SK-N-MC (cell line): ENCODE data around the gene MYORG.

Source experiments
- DNase-seq: peaks from one replicate; pipeline ENCODE4 v3.0.0-alpha.2; 2011; ENCODE audit warnings: low read depth, low spot score
- H3K27ac ChIP-seq: fragments of 200-600 bp; sonication (generic); 2 replicates; pipeline ENCODE4 v1.5.1; 2016; ENCODE audit warnings: mixed run types
- H3K36me3 ChIP-seq: fragments of 200-600 bp; sonication (generic); 2 replicates; pipeline ENCODE4 v1.6.1; 2017; ENCODE audit warnings: antibody characterized with exemption, low read length, mixed read lengths; ENCODE audit not compliant: insufficient read depth
- H3K4me3 ChIP-seq: fragments of 200-600 bp; sonication (generic); 2 replicates; pipeline ENCODE4 v1.5.1; 2016
- H3K9ac ChIP-seq: fragments of 200-600 bp; sonication (generic); 2 replicates; pipeline ENCODE4 v1.8.0; 2017; ENCODE audit warnings: mixed run types, mixed read lengths; ENCODE audit not compliant: insufficient read length
- H3K9me3 ChIP-seq: fragments of 200-600 bp; sonication (generic); 2 replicates; pipeline ENCODE4 v1.6.1; 2017; ENCODE audit warnings: low read depth, mild to moderate bottlenecking, antibody characterized with exemption, low read length, moderate library complexity, mixed read lengths
- EZH2 ChIP-seq: fragments of 200-600 bp; sonication (generic); IDR thresholded peaks from one replicate; pipeline ENCODE4 v1.6.1; 2017; ENCODE audit warnings: antibody characterized with exemption
- FOXP2 ChIP-seq: optimal IDR thresholded peaks from 2 replicates; pipeline ENCODE3; 2011; ENCODE audit warnings: mild to moderate bottlenecking, moderate library complexity; ENCODE audit not compliant: insufficient read depth; ENCODE audit errors: extremely low read length, control extremely low read depth
- POLR2AphosphoS5 ChIP-seq: IDR thresholded peaks from 2 replicates; pipeline ENCODE4 v1.6.1; 2012; ENCODE audit warnings: mild to moderate bottlenecking, low read depth, low read length, borderline replicate concordance

MYORG gene

GRCh38 chr9:34376596-34377403 is at the start of gene MYORG:
Gene MYORG (minus strand): TSS chr9:34376898. CDS start chr9:34372943, 3,955 bp downstream.
- H3K4me3 ChIP-seq: peak within 1 kb of the TSS; percentile 86
- no peak for DNase-seq
- peak within 1 kb of the TSS; percentile 40 for H3K9ac ChIP-seq
- H3K27ac ChIP-seq: no peak within 1 kb of the TSS
- no peaks in the 10 kb centered on the region for H3K36me3 ChIP-seq
- TF ChIP-seq FOXP2 (peak; percentile 37), EZH2 (no peak), POLR2AphosphoS5 (peak; percentile 63)
- no peaks in the 10 kb centered on the region for H3K9me3 ChIP-seq

DNA sequence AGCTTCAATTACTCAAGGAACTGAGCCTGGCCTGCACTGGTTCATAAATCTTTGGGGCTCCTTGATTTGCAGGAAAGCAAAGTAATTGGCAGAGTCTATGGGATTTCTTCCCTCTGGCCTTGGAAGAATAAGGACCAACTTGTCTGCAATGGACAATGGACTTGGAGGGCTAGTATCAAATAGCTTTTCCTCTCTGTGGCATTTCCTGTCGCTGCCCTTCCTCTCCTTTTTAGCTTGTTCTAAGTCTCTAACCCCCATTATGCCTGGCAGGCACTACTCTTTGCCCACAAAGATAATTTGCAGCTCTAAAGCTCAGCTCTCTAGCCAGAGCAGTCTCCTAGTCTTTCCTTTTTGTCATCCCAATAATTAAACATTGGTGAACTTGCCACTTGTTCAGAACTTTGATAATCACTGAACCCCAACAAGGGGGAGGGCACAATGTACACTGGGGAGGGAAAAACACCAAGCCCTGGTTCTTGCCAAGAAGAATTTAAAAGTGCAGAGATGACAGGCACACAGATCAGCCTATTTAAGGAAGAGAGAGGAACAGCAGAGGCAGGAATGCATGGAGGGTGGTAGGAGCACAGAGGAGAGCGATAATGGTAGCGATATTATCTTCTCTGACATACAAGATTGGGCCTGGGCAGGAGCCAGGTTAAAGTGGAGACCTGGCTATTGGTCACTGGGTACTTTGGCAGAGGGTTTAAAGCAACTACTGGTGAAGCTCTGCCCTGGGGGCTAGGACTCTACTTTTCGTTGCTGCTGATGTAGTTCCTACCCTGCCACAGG is 43.2 kb upstream of the MYORG start:
- TF ChIP-seq EZH2 (no peak), POLR2AphosphoS5 (no peak), FOXP2 (no peak)
- Histone ChIP-seq H3K9ac (no peak overlapping the region), H3K36me3 (no peaks in the 10 kb centered on the region), H3K27ac (no peak overlapping the region), H3K9me3 (no peaks in the 10 kb centered on the region), H3K4me3 (no peak overlapping the region)
- no peak for DNase-seq

- no peaks in the 10 kb centered on the region for H3K36me3 ChIP-seq
- TF ChIP-seq FOXP2: no peak
- no peak for TF ChIP-seq EZH2
- no peak for TF ChIP-seq POLR2AphosphoS5
- no peak overlapping the region for H3K27ac ChIP-seq
Observed at GRCh38 chr9:34417734-34418133, 41.0 kb upstream of the MYORG start.

DNA sequence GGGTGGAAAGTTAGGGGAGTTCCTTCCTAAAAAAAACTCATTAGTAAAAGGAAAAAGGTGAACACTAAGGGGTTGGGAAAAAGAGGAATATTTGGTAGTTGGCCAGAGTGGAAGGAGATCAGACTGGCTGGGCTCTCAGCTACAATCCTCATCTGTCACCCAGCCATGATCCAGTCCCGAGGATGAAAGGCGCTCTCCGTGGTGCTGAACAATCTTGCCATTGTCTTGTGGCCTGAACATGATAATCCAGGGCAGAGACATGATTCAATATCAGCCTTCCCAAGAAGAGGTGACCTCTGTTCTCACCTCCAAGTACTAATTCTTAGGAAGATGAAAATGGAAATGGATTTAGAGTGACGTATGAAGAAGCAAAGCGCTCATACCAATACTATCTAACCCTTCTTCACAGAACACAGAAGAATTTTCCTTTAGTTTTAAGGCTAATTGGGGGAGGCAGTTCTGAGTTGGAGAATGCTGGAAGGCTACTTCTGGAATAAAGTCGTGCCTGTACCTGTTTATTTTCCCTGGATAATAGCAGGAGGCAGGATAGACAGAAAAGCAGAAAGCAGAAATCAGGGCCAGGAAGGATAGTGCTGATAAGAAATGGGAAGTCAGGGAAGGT is 36.6 kb upstream of the MYORG start:
- TF ChIP-seq EZH2 (no peak), FOXP2 (no peak), POLR2AphosphoS5 (no peak)
- no peak overlapping the region for H3K4me3 ChIP-seq
- no peaks in the 10 kb centered on the region for H3K9me3 ChIP-seq
- H3K9ac ChIP-seq: no peak overlapping the region
- no peak overlapping the region for H3K27ac ChIP-seq
- DNase-seq: no peak
- H3K36me3 ChIP-seq: no peaks in the 10 kb centered on the region

More at GRCh38 chr9:34417734-34418133, 41.0 kb upstream of the MYORG start:
- H3K4me3 ChIP-seq: no peak overlapping the region
- H3K9ac ChIP-seq: no peak overlapping the region
- DNase-seq: no peak
- H3K9me3 ChIP-seq: no peaks in the 10 kb centered on the region

DNA sequence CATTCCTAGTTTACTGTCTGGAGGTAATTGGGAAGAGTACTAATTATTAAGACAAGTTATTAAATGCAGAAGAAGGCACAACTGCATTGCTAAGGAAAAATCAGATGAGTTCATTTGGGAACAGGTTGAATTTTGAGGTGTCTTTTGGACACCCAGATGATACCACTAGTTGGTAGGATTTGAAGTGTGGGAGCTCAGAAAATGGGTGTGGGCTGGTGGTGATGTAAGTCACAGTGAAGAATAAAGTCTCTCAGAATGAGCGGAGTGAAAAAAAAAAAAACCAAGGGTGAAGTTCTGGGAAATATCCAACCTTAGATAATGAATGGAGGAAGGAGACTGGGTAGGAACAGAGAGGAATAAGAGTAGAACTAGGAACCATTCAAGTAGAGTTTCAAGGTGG is 35.6 kb upstream of the MYORG start:
- Histone ChIP-seq H3K4me3 (no peak overlapping the region), H3K36me3 (no peaks in the 10 kb centered on the region), H3K9ac (no peak overlapping the region), H3K27ac (no peak overlapping the region), H3K9me3 (no peaks in the 10 kb centered on the region)
- TF ChIP-seq FOXP2 (no peak), EZH2 (no peak), POLR2AphosphoS5 (no peak)
- DNase-seq: no peak

DNA sequence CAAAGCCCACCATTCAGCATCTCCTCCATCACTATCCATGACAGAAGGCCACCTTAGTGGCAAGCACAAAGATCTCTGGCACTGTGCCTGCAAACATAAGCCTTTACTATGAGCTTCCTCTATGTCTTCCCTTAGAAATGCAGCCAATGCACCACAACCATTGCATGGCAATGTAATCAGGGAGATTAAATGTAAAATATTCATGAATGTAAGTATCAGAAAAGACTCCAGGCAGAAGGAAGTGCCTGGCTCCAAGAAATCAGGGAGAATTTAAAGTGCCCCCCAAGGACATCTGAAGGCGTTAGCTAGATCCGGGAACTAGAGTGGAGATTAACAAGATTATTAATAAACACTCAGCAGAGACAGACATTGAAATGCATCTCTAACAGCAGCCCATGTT is 32.5 kb upstream of the MYORG start:
- Histone ChIP-seq H3K9ac (no peak overlapping the region), H3K36me3 (no peaks in the 10 kb centered on the region), H3K4me3 (no peak overlapping the region), H3K27ac (no peak overlapping the region), H3K9me3 (no peaks in the 10 kb centered on the region)
- TF ChIP-seq FOXP2 (no peak), EZH2 (no peak), POLR2AphosphoS5 (no peak)
- no peak for DNase-seq

DNA sequence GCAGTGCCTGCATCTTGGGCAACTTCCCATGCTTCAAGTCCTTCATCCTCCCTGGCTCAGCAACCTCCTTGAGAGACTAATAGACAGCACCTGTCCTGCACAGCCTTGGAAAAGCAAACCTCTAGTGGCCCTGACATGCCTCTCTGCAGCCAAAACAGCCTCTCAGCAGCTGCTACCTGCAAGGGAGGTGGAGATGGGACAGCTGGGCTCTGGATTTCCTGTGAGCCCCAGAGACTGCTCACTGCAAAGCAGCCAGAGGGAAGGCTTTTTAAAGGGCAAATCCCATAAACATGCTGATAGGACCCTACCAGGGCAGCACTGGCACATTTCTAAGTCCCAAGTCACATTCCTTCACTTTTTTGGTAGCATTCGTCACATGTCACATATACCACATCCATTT is 31.5 kb upstream of the MYORG start:
- no peak for TF ChIP-seq EZH2
- no peak for TF ChIP-seq POLR2AphosphoS5
- no peak for TF ChIP-seq FOXP2
- Histone ChIP-seq H3K4me3 (no peak overlapping the region), H3K36me3 (peaks cover 3% of the 10 kb centered on the region; the same call in 1 of the 2 replicates), H3K9ac (no peak overlapping the region), H3K9me3 (no peaks in the 10 kb centered on the region), H3K27ac (no peak overlapping the region)
- DNase-seq: no peak

DNA sequence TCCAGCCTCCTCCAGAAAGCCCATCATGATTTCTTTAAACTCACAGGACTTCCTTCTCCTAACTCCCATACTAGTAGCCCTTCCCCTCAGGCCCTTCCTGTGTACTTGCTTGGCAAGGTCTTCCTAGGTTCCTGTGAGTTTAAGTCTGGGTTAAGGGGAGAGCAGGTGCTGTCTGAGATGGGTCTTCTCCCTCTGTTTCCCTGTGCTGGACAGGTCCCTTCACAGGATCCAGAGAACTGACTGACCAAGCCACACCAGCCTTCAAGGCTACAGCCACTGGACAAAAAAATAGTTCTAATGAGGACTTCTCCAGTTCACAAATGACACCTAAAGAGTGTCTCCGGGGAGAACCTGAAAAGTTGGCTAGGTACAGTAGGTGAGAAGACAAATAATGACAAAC is 29.5 kb upstream of the MYORG start:
- DNase-seq: no peak
- no peaks in the 10 kb centered on the region for H3K9me3 ChIP-seq
- H3K4me3 ChIP-seq: no peak overlapping the region
- H3K36me3 ChIP-seq: peaks cover 4% of the 10 kb centered on the region; the same call in 1 of the 2 replicates
- no peak overlapping the region for H3K9ac ChIP-seq
- H3K27ac ChIP-seq: no peak overlapping the region
- TF ChIP-seq FOXP2: no peak
- no peak for TF ChIP-seq POLR2AphosphoS5
- no peak for TF ChIP-seq EZH2
